HG02798 (cell line): ENCODE results near the gene MASP2.
A peak's percentile ranks its signal among the peaks of the same experiment; 100 is the strongest.
"Not testable (repeated sequence)": the region's sequence is repeated elsewhere in the genome, so short reads cannot be mapped to it uniquely, and the experiment has no call there.

Experiments
- ATAC-seq: cut with Tn5 transposase; IDR thresholded peaks from one replicate; pipeline ENCODE4 v1.9.1; 2021; ENCODE audit warnings: mild to moderate bottlenecking; ENCODE audit not compliant: unreplicated experiment, poor library complexity

MASP2 gene

DNA sequence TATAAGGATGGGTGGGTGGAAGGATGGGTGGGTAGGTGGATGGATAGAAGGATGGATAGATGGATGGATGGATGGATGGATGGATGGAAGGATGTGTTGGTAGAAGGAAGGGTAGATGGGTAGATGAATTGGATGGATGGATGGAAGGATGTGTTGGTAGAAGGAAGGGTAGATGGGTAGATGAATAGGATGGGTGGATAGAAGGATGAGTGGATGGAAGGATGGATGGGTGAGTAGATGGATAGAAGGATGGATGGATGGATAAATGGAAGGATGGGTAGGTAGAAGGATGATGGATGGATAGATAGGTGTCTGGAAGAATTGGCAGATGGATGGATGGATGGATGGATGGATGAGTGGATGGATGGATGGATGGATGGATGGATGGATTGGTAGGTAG, 6.0 kb downstream of the MASP2 start:
- ATAC-seq: no peak

DNA sequence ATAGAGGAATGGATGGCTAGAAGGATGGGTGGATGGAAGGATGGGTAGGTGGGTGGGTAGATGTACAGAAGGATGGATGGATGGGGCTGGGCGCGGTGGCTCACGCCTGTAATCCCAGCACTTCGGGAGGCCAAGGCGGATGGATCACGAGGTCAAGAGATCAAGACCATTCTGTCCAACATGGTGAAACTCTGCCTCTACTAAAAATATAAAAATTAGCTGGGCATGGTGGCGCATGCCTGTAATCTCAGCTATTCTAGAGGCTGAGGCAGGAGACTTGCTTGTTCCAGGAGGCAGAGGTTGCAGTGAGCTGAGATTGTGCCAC, 7.0 kb downstream of the MASP2 start:
- not testable (repeated sequence) for ATAC-seq

DNA sequence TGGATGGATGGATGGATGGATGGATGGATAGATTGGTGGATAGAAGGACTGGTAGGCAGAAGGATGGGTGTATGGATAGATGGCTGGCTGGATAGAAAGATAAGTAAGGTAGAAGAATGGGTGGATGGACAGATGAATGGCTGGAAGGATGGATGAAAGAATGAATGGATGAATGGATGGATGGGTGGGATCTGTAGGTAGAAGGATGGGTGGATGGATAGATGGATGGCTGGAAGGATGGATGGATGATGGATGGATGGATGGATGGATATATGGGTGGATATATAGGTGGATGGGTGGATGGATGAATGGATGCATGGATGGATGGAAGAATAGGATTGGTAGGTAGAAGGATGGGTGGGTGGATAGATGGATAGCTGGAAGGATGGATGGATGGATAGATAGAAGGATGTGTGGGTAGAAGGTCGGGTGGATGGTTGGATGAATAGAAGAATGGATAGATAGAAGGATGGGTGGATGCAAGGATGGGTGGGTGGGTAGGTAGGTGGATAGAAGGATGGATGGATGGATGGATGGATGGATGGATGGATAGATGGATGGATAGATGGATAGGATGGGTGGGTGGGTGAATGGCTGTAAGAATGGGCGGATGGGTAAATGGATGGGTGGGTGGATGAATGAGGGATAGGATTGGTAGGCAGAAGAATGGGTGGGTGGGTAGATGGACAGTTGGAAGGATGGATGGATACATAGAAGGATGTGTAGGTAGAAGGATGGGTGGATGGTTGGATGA, 7.5 kb downstream of the MASP2 start:
- no peak for ATAC-seq

DNA sequence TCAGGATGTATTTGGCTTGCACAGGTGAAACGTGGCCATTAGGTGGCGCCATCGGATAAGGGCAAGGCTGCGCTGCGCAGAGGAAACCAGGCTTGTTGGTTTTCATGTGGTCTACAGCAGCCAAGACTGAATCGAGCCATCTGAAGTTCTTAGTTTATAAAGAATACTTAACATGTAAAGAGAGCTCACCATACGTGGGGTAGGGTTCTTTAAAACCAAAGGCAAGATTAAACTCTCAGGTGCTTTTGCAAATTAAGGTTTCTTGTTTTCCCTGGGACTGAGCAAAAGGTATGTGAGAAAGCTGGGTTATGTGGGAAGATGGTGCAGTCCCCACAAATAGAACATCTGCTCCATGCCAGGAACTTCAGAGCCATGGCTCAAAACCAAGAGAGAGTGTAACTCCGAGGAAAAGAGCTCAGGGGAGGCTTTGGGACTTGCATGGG, 9.3 kb downstream of the MASP2 start:
- ATAC-seq: peak; percentile 63

- ATAC-seq: not testable (repeated sequence)
Observed at GRCh38 chr1:11037019-11037739, 9.9 kb downstream of the MASP2 start.

GRCh38 chr1:11031624-11032262, 15.3 kb downstream of the MASP2 start:
- no peak for ATAC-seq

DNA sequence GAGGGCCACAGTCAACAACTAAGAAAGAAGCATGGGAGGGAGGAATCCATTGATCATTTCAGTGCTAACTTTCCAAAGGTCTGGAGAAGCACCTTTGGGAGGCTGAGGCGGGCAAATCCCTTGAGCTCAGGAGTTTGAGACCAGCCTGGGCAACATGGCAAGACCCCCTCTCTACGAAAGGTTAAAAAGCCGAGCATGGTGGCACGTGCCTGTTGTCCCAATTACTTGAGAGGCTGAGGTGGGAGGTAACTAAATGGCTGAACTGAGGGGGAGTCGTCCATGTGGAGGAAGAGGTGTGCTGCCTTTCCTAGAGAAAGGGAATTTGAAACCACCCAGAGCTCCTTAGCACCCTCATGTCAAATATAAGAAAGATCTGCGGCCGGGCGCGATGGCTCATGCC, 16.2 kb downstream of the MASP2 start:
- no peak for ATAC-seq

DNA sequence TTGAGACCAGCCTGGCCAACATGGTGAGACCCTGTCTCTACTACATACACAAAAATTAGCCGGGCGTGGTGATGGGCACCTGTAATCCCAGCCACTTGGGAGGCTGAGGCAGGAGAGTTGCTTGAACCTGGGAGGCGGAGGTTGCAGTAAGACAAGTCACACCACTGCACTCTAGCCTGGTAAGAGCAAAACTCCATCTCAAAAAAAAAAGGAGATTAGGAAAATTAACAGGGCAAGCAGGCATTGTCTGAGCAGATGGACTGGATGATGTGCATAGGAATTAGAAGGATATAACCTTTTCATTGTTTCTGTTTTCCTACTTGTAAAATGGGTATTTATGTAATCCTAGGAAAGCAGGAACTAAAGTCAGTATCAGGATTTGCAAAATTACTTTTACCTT, 19.0 kb downstream of the MASP2 start:
- ATAC-seq: no peak

DNA sequence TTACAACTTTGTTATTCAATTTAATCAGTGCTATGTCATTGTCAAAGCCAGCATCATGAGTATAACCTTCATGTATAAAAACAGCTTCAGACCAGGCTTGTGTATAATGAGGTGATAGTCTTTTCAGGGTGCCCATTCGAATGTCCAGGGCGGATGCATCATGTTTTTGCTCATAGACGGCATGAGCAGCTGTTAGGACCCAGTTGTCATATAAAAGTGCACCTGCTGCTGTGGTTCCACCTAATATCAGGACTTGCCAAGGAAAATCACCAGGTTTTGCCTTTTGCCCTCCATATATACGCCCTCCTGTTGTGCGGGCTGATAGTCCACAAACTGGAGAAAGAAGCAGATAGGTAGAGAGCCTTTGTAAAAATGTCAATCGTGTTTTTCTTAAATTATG, 19.7 kb downstream of the MASP2 start:
- ATAC-seq: no peak

- no peak for ATAC-seq
Observed at GRCh38 chr1:11026903-11027302, 20.1 kb downstream of the MASP2 start.

DNA sequence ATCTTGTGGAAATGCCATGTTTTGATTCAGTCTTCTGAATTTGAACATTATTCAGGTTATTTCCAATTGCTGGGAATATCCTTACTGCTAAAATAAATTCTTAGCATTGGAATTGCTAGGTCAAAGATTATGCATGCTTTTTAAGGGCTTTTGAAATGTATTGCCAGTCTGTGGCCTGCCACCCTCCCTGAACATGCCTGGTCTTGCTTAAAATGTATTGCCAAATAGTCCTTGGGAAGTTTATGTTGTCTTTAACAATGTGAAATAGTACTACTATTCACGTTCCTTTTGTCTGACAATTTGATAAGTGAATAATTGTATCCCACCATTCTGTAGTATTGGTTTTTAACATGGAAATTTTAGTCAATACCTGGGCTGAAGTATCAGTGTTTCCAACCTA, 21.0 kb downstream of the MASP2 start:
- no peak for ATAC-seq

- no peak for ATAC-seq
Observed at GRCh38 chr1:11025618-11026017, 21.4 kb downstream of the MASP2 start.

- ATAC-seq: no peak
Observed at GRCh38 chr1:11024874-11025203, 22.2 kb downstream of the MASP2 start.

- no peak for ATAC-seq
Observed at GRCh38 chr1:11024154-11024873, 22.7 kb downstream of the MASP2 start.

GRCh38 chr1:11023201-11023600, 23.8 kb downstream of the MASP2 start:
- ATAC-seq: no peak

DNA sequence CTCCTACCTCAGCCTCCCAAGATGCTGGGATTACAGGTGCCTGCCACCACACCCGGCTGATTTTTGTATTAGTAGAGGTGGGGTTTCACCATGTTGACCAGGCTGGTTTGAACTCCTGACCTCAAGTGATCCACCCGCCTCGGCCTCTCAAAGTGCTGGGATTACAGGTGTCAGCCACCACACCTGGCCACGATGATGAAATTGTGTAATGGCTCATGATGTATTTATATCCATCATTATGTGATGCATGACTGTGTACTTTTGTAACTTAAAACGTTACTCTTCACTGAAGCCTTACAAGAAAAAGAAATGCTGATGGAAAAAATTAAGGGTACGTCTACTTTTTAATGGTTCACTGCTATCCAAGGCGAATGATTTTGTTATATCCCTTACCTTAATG, 27.1 kb downstream of the MASP2 start:
- no peak for ATAC-seq

- ATAC-seq: not testable (repeated sequence)
Observed at GRCh38 chr1:11019358-11019757, 27.7 kb downstream of the MASP2 start.

DNA sequence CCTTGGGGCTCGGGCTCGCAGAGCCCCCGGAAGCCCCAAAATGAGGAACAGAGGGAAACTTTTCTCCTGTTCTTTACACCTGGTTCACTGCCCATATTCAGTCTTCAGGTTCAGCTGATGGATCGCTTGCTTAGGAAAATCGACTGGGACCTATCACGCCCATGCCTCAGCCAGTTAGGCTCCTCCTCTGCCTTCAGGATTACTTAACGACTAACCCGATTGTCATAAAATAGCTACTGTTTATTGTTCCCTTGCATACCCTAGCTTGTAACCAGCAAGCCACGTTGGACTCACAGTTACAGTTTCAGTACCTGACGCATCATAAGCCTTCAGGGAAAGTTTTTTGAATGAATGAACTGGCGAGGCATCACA, 33.9 kb downstream of the MASP2 start:
- ATAC-seq: no peak

DNA sequence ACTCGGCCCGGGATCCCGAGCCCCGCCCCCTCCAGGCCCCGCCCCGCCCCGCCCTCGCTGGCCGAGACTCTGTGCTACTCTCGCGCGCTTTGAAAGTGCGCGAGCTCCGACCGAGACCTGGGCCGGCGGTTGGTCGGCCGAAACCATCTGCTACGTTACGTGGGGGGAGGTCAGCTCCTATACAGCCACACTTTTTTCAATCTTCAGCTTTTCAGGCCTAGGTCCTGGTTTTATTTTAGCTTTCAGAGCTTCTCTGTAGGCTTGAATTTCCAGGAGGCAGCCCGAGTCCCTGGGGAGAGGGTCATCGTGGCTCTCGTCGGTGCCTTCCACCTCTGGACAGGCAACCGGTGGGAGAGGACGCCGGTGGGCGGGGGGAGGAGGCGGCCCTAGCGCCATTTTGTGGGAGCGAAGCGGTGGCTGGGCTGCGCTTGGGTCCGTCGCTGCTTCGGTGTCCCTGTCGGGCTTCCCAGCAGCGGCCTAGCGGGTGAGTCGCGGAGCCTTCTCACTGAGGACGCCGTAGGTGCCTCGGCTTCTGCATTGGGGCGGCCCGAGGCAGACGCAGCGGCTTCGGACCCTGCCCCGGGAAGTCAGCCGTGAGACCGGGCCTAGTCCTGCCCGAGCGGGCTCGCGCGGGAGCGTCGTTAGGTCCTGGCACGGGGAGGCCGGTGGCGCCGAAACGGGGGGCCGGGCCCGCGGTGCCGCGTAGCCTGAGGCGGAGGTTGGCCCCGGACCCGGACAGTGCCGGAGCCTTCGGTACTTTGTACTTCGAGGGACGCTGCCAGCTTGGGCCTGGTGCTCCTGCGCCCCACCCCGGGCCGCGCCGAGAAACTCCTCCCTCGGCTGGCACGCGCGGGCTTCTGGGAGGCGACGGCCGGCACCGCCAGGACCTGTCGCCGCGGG, 34.5 kb downstream of the MASP2 start, which contains the start of gene TARDBP:
Gene TARDBP, plus strand, starts transcription at position 395 of the 900 bp plus-strand sequence. CDS start 1,074 bp downstream, outside the sequence.
- peak; percentile 91 for ATAC-seq

DNA sequence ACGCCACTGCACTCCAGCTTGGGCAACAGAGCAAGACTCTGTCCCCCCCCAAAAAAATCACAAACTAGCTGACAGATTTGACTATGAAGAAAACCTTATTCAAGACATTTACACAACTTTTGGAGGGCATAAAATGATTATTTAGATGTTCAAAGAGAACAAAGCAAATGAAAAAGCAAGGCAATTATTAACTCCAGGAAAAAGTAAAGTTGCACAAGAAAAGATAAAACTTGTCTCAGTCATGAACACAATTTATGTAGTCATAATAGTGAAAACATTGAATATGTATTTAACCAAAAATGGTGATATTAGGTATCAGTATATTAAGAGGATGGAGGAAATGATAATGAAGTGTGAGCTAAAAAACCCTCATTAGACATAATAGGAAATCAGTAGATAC, 46.5 kb downstream of the MASP2 start:
- ATAC-seq: no peak
